ENCODE measurements around the gene NGFR. TPM values are rescaled to one million over a fixed set of nuclear protein-coding genes. Genes with fewer than 3 reads are reported as not detected.

Gene NGFR
- total RNA-seq, 4 donors from 2014 or later = 3.0 to 40.5 (median 19.1) TPM

GRCh38 chr17:49521088-49521450 is 26.0 kb downstream of the NGFR start:
- 92 to 94% methylated on average over 8 of the region's 8 CpGs for WGBS, 2 donors
- intact Hi-C loops (cut with DNase I; ENCODE audit: low total_unique reads) = no loop called here
- DNase-seq (ENCODE audit: low spot score in 2 of 2) = peak in 1 of 2 donors; percentile 56
- no peak for TF ChIP-seq POLR2A (IDR thresholded peaks at IDR 0.05)
- TF ChIP-seq, protein P1, sequence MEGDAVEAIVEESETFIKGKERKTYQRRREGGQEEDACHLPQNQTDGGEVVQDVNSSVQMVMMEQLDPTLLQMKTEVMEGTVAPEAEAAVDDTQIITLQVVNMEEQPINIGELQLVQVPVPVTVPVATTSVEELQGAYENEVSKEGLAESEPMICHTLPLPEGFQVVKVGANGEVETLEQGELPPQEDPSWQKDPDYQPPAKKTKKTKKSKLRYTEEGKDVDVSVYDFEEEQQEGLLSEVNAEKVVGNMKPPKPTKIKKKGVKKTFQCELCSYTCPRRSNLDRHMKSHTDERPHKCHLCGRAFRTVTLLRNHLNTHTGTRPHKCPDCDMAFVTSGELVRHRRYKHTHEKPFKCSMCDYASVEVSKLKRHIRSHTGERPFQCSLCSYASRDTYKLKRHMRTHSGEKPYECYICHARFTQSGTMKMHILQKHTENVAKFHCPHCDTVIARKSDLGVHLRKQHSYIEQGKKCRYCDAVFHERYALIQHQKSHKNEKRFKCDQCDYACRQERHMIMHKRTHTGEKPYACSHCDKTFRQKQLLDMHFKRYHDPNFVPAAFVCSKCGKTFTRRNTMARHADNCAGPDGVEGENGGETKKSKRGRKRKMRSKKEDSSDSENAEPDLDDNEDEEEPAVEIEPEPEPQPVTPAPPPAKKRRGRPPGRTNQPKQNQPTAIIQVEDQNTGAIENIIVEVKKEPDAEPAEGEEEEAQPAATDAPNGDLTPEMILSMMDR (IDR thresholded peaks at IDR 0.05) = no peak
- no peak overlapping the region for H3K4me3 ChIP-seq (ENCODE audit: low read depth, poor library complexity, severe bottlenecking)

DNA sequence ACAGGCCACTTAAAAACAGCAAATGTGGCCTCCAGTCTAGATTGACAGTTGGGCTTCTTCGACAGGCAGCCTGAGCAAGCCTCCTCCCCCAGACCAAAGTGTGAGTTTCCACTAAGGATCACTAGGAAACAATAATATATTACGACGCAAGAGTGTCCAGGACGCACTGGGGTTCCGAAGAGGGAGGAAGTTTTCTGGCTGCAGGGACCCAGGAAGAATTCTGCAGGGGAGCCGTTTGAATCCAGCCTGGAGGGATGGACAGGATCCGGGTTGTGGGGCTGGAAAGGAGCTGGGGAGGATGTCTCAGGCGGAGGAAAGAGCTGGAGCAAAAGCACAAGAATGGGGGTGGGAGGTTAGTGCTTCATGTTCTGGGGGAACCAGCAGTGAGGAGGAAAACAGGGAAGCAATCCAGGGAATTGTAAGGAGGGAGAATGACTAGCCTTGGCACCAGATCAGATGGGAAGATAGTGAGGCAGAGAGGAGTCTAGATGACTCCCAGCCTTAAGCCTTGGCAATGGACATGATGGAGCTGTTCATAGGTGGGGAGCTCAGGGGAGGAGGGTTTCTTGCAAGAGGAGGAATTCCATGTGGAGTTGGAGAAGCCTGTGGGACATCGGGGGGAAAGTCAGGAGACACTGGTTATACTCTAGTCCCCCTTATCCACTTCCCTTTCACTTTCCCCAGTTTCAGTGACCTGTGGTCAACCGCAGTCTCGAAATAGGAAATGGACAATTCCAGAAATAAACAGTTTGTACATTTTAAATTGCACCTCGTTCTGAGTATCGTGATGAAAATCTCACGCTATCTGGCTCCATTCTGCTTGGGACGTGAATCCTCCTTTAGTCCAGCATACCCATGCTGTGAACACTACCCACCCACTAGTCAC is 26.6 kb downstream of the NGFR start:
- DNase-seq (ENCODE audit: low spot score in 2 of 2) = peak in 1 of 2 donors; percentile 77
- WGBS, 2 donors = 69 to 75% methylated on average over 15 of the region's 15 CpGs
- intact Hi-C loops (cut with DNase I; ENCODE audit: low total_unique reads) = no loop called here

GRCh38 chr17:49522357-49522890 is 27.3 kb downstream of the NGFR start:
- DNase-seq (ENCODE audit: low spot score in 2 of 2) = peak in 1 of 2 donors; percentile 70
- no peak overlapping the region for H3K4me3 ChIP-seq (ENCODE audit: low read depth, poor library complexity, severe bottlenecking)
- TF ChIP-seq POLR2A (IDR thresholded peaks at IDR 0.05) = no peak
- TF ChIP-seq, protein P1 (IDR thresholded peaks at IDR 0.05) = no peak
- intact Hi-C loops (cut with DNase I; ENCODE audit: low total_unique reads) = no loop called here
- 87 to 89% methylated on average over 6 of the region's 6 CpGs for WGBS, 2 donors

More for the DNA sequence above, 26.6 kb downstream of the NGFR start:
- no peak for TF ChIP-seq POLR2A (IDR thresholded peaks at IDR 0.05)
- TF ChIP-seq, protein P1 (IDR thresholded peaks at IDR 0.05) = no peak
- no peak overlapping the region for H3K4me3 ChIP-seq (ENCODE audit: low read depth, poor library complexity, severe bottlenecking)

DNA sequence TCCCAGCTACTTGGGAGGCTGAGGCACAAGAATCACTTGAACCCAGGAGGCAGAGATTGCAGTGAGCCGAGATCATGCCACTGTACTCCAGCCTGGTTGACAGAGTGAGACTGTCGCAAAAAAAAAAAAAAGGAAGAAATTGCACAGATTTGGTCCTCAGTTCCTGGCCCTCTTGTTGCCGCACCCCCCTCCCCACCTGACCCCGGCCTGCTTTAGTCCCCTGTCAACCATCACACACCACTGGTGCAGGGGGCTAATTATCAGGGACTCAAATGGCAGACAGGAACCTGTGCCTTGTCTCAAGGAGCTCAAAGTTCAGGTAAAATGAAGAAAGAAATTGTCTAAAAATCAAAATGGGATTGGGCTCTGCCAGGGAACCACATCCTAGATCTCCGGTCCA is 28.1 kb downstream of the NGFR start:
- WGBS, 2 donors = 69 to 90% methylated on average over 5 of the region's 5 CpGs
- TF ChIP-seq, protein P1 (IDR thresholded peaks at IDR 0.05) = no peak
- no peak for TF ChIP-seq POLR2A (IDR thresholded peaks at IDR 0.05)
- H3K4me3 ChIP-seq (ENCODE audit: low read depth, poor library complexity, severe bottlenecking) = no peak overlapping the region
- intact Hi-C loops (cut with DNase I; ENCODE audit: low total_unique reads) = no loop called here
- peak in 1 of 2 donors; percentile 54 for DNase-seq (ENCODE audit: low spot score in 2 of 2)

- no peak for TF ChIP-seq POLR2A (IDR thresholded peaks at IDR 0.05)
- TF ChIP-seq, protein P1 (IDR thresholded peaks at IDR 0.05) = no peak
- intact Hi-C loops (cut with DNase I; ENCODE audit: low total_unique reads) = no loop called here
Observed at GRCh38 chr17:49523706-49524472, 28.8 kb downstream of the NGFR start.

More at GRCh38 chr17:49523706-49524472, 28.8 kb downstream of the NGFR start:
- WGBS, 2 donors = 40 to 54% methylated on average over 9 to 11 of the region's 11 CpGs
- DNase-seq (ENCODE audit: low spot score in 2 of 2) = peak; percentile 83 to 89
- H3K4me3 ChIP-seq (ENCODE audit: low read depth, poor library complexity, severe bottlenecking) = no peak overlapping the region

Data from lower leg skin (tissue), 4 donors.